ENCODE results near the gene TRMT10B. TPM values are rescaled to one million over a fixed set of nuclear protein-coding genes. Genes with fewer than 3 reads are reported as not detected.

TRMT10B gene
- total and polyA plus RNA-seq, 2 of the 13 experiments (the other 11 are each of a cell fraction or from before 2014, with no cell fraction given): 3.1 to 3.9 TPM

- TF ChIP-seq TFE3 (CRISPR knock-in tag; IDR thresholded peaks at IDR 0.05) (peak; percentile 77), RFX5 (IDR thresholded peaks at IDR 0.05; ENCODE audit: low read depth, low read length) (no peak), ZNF790 (CRISPR knock-in tag; IDR thresholded peaks at IDR 0.05; ENCODE audit: borderline replicate concordance) (peak; percentile 27; the same call in 1 of the 2 replicates), THRA (CRISPR knock-in tag; IDR thresholded peaks at IDR 0.05; ENCODE audit: borderline replicate concordance) (peak; percentile 71), SP140L (CRISPR knock-in tag; IDR thresholded peaks at IDR 0.05; ENCODE audit: borderline replicate concordance) (peak; percentile 31; the same call in 1 of the 2 replicates), DR1 (CRISPR knock-in tag; IDR thresholded peaks at IDR 0.05) (peak; percentile 81), XRCC5 (optimal IDR thresholded peaks at IDR 0.05; ENCODE audit: low read length) (peak; percentile 98), RBM39 (IDR thresholded peaks at IDR 0.05; ENCODE audit: low read depth, low read length, poor library complexity, severe bottlenecking) (peak; percentile 98), AGO2 (optimal IDR thresholded peaks at IDR 0.05; ENCODE audit: low read depth, low read length) (peak; percentile 78), RORA (CRISPR knock-in tag; IDR thresholded peaks at IDR 0.05) (no peak), SNAI1 (CRISPR knock-in tag; IDR thresholded peaks at IDR 0.05; ENCODE audit: borderline replicate concordance) (peak; percentile 97), FOXK1 (CRISPR knock-in tag; IDR thresholded peaks at IDR 0.05; ENCODE audit: borderline replicate concordance, low read depth) (peak; percentile 95), POLR2A (IDR thresholded peaks at IDR 0.05; ENCODE audit: insufficient read depth in 1 of 2, low read depth in 2 of 2, low read length in 2 of 2) (peak; percentile 80 to 85), EZH2 (conservative IDR thresholded peaks at IDR 0.05; ENCODE audit: low read depth, low read length) (no peak), ZNF232 (CRISPR knock-in tag; IDR thresholded peaks at IDR 0.05; ENCODE audit: borderline replicate concordance) (no peak), GABPA (IDR thresholded peaks at IDR 0.05; ENCODE audit: low read depth, low read length) (peak; percentile 96), GABPA (CRISPR knock-in tag; IDR thresholded peaks at IDR 0.05; ENCODE audit: low read depth) (peak; percentile 96), MEF2D (CRISPR knock-in tag; IDR thresholded peaks at IDR 0.05) (peak; percentile 82), MAFK (conservative IDR thresholded peaks at IDR 0.05 in 1 of 2, IDR thresholded peaks at IDR 0.05 in 1 of 2; ENCODE audit: low read length in 2 of 2) (0 out of 4 replicates have a peak, but pooled peaks of 1 of the 2 experiments have one; percentile 2), JUN (CRISPR knock-in tag; IDR thresholded peaks at IDR 0.05) (0 out of 2 replicates have a peak, but pooled peaks have one; percentile 5), EED (CRISPR knock-in tag; IDR thresholded peaks at IDR 0.05) (peak; percentile 77; the same call in 1 of the 2 replicates), ZNF256 (CRISPR knock-in tag; conservative IDR thresholded peaks at IDR 0.05) (no peak)
- TF ChIP-seq, protein P1, sequence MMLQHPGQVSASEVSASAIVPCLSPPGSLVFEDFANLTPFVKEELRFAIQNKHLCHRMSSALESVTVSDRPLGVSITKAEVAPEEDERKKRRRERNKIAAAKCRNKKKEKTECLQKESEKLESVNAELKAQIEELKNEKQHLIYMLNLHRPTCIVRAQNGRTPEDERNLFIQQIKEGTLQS (CRISPR knock-in tag; IDR thresholded peaks at IDR 0.05): peak; percentile 74; the same call in 1 of the 2 replicates
- TF ChIP-seq, protein P2, sequence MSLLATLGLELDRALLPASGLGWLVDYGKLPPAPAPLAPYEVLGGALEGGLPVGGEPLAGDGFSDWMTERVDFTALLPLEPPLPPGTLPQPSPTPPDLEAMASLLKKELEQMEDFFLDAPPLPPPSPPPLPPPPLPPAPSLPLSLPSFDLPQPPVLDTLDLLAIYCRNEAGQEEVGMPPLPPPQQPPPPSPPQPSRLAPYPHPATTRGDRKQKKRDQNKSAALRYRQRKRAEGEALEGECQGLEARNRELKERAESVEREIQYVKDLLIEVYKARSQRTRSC (CRISPR knock-in tag; IDR thresholded peaks at IDR 0.05; ENCODE audit: low read depth): no peak
Measured at GRCh38 chr9:37800631-37801286, 47.2 kb downstream of the TRMT10B start, which contains the start of gene DCAF10 (continued).
